HepG2 (cell line): ENCODE measurements around the gene MYO3A. TPM values are rescaled to one million over a fixed set of nuclear protein-coding genes. Genes with fewer than 3 reads are reported as not detected.

Source experiments
- ATAC-seq: fragments of 200-7000 bp; cut with Tn5 transposase; 3 replicates; pipeline ENCODE4 v1.9.1; 2020; ENCODE audit warnings: mild to moderate bottlenecking, moderate library complexity
- BruUV-seq: library from RNA; stranded (reverse); fragments of 400-500 nt; replicated peaks from 2 replicates; lab custom pipeline; 2021; lab: Mats Ljungman, UMichigan
- CTCF ChIA-PET: fragments of 300-600 bp; formaldehyde crosslinking; extraction: SDS; loops from one replicate; lab custom pipeline; 2021; ENCODE audit warnings: low total read pairs, inconsistent platforms, low intra/inter-chr PET ratio; lab: Yijun Ruan, JAX
- POLR2A ChIA-PET: fragments of 350-600 bp; sonication (Branson Sonifier 250); formaldehyde crosslinking; loops from one replicate; lab custom pipeline; 2020; ENCODE audit warnings: antibody characterized with exemption, inconsistent platforms; lab: Yijun Ruan, JAX
- DNase-seq: peaks from one replicate; pipeline ENCODE4 v3.0.0-alpha.2; 2015; ENCODE audit warnings: low spot score
- FAIRE-seq: peaks from 3 replicates; lab custom pipeline; 2011; peaks lifted over from hg19 to GRCh38; lab: Jason Lieb, UNC
- H2AFZ ChIP-seq: one replicate; pipeline ENCODE4 v1.6.1; 2011; ENCODE audit warnings: low read length, inconsistent platforms
- H3K27ac ChIP-seq: fragments of 300-600 bp; 3 replicates; pipeline ENCODE4 v1.8.0; 2011; ENCODE audit warnings: mixed run types, mild to moderate bottlenecking, mixed read lengths, low read length, inconsistent platforms; ENCODE audit not compliant: insufficient read depth; ENCODE audit errors: extremely low read length
- H3K27me3 ChIP-seq, 2 experiments: fragments of 200-600 bp in 1 of 2; 2 replicates in 1 of 2; 3 replicates in 1 of 2; pipeline versions ENCODE4 v1.6.0 to v1.8.0; 2011; ENCODE audit warnings: low read length in 2 of 2, mild to moderate bottlenecking in 2 of 2, moderate library complexity in 2 of 2, inconsistent platforms in 1 of 2; ENCODE audit not compliant: insufficient read depth in 2 of 2, control insufficient read depth in 1 of 2
- H3K36me3 ChIP-seq, 2 experiments: fragments of 200-600 bp in 1 of 2; replicated peaks in 1 of 2; 2 replicates in 1 of 2; 3 replicates in 1 of 2; pipeline versions ENCODE4 v1.5.1 to v1.8.0; 2011; ENCODE audit warnings: low read length in 2 of 2, inconsistent platforms in 1 of 2; ENCODE audit not compliant: insufficient read depth in 2 of 2, control insufficient read depth in 1 of 2
- H3K4me1 ChIP-seq: 2 replicates; pipeline ENCODE4 v1.5.1; 2012; ENCODE audit warnings: low read length, inconsistent platforms; ENCODE audit not compliant: insufficient read depth
- H3K4me2 ChIP-seq: 2 replicates; pipeline ENCODE4 v1.6.0; 2011; ENCODE audit warnings: low read depth, low read length, inconsistent platforms
- H3K4me3 ChIP-seq, 3 experiments: fragments of 200-600 bp in 1 of 3; sonication (generic), shearing (Covaris generic) in 1 of 3; replicated peaks in 1 of 3; 2 replicates each; pipeline ENCODE4 v1.5.1; 2011 to 2016; ENCODE audit warnings: low read length in 3 of 3, inconsistent platforms in 2 of 3, low read depth in 2 of 3, mild to moderate bottlenecking in 2 of 3, control low read depth in 1 of 3, mixed read lengths in 1 of 3; ENCODE audit not compliant: insufficient read depth in 1 of 3
- H3K79me2 ChIP-seq: one replicate; pipeline ENCODE4 v1.6.1; 2011; ENCODE audit warnings: low read length, inconsistent platforms; ENCODE audit not compliant: insufficient read depth
- H3K9ac ChIP-seq: 2 replicates; pipeline ENCODE4 v1.6.0; 2011; ENCODE audit warnings: mild to moderate bottlenecking, low read depth, low read length, inconsistent platforms; ENCODE audit not compliant: insufficient read depth
- H3K9me3 ChIP-seq: 2 replicates; pipeline ENCODE4 v1.5.1; 2012; ENCODE audit warnings: mild to moderate bottlenecking, low read length
- H4K20me1 ChIP-seq: 2 replicates; pipeline ENCODE4 v1.6.0; 2011; ENCODE audit warnings: inconsistent platforms, mild to moderate bottlenecking, low read length, moderate library complexity; ENCODE audit not compliant: insufficient read depth
- CHD4 ChIP-seq: fragments of 200-600 bp; sonication (generic); IDR thresholded peaks from 2 replicates; pipeline ENCODE4 v1.7.0; 2017; ENCODE audit warnings: mild to moderate bottlenecking, low read length, borderline replicate concordance
- FOSL1 ChIP-seq: sonication (generic); formaldehyde crosslinking; IDR thresholded peaks from 2 replicates; pipeline ENCODE4 v1.9.0; 2021; ENCODE audit warnings: missing genetic modification reagents, borderline replicate concordance
- IRX3 ChIP-seq: sonication (generic); formaldehyde crosslinking; IDR thresholded peaks from 2 replicates; pipeline ENCODE4 v1.8.1; 2023; ENCODE audit warnings: mild to moderate bottlenecking, low read depth, missing genetic modification reagents, borderline replicate concordance
- MEIS2 ChIP-seq: sonication (generic); formaldehyde crosslinking; IDR thresholded peaks from 2 replicates; pipeline ENCODE4 v1.9.0; 2021; ENCODE audit warnings: mild to moderate bottlenecking, missing genetic modification reagents
- MYC ChIP-seq: sonication (generic); formaldehyde crosslinking; IDR thresholded peaks from 2 replicates; pipeline ENCODE4 v1.9.0; 2021; ENCODE audit warnings: missing genetic modification reagents, borderline replicate concordance
- SMC3 ChIP-seq: IDR thresholded peaks from 2 replicates; pipeline ENCODE4 v1.6.1; 2011; ENCODE audit warnings: low read length, improper control_type of control experiment
- ZBTB37 ChIP-seq: sonication (generic); formaldehyde crosslinking; IDR thresholded peaks from 2 replicates; pipeline ENCODE4 v1.4.0; 2020; ENCODE audit warnings: mild to moderate bottlenecking, missing genetic modification reagents
- ZFAT ChIP-seq: sonication (generic); formaldehyde crosslinking; conservative IDR thresholded peaks from 2 replicates; pipeline ENCODE4 v1.8.1; 2023; ENCODE audit warnings: missing genetic modification reagents, inconsistent platforms
- ZNF44 ChIP-seq: sonication (generic); formaldehyde crosslinking; IDR thresholded peaks from 2 replicates; pipeline ENCODE4 v1.5.1; 2020; ENCODE audit warnings: mild to moderate bottlenecking, missing genetic modification reagents
- ZNF549 ChIP-seq: sonication (generic); formaldehyde crosslinking; IDR thresholded peaks from 2 replicates; pipeline ENCODE4 v1.5.0; 2020; ENCODE audit warnings: missing genetic modification reagents
- ZNF674 ChIP-seq: sonication (generic); formaldehyde crosslinking; IDR thresholded peaks from 2 replicates; pipeline ENCODE4 v1.5.0; 2020; ENCODE audit warnings: low read depth, mild to moderate bottlenecking, missing genetic modification reagents
- WGBS: methylation state at CpG from one replicate; pipeline ENCODE4 v1.1.6; 2017; ENCODE audit warnings: low lambda C conversion rate; 5-methylcytosine and 5-hydroxymethylcytosine counted together
- in situ Hi-C: cut with HindIII; loops from 2 replicates; pipeline ENCODE4 v1.10.0; 2017; ENCODE audit warnings: low pct_unique_long_range_greater_than_20kb; ENCODE audit not compliant: extremely low pct_ligation_motif_present
- intact Hi-C: fragments of 100-400 bp; cut with micrococcal nuclease; formaldehyde crosslinking; loops from one replicate; pipeline ENCODE4 v1.10.0; 2022; ENCODE audit not compliant: unreplicated experiment
- polyA plus RNA-seq, 8 experiments: library from polyadenylated mRNA; depleted of rRNA in 3 of 8; stranded (reverse) in 7 of 8; unstranded in 1 of 8; fragments of >200 nt; fragmentation: Illumina TruSeq in 4 of 8; extraction: Trizol in 4 of 8; gene quantifications; 2 replicates each; pipeline versions ENCODE4 v1.2.1 to v1.2.3, GENCODE V29; 2011 to 2016; ENCODE audit warnings: low read depth in 4 of 8, missing spikeins in 1 of 8, mixed read lengths in 1 of 8; ENCODE audit not compliant: insufficient read depth in 1 of 8
- total RNA-seq, 5 experiments: library from RNA; depleted of rRNA; stranded (reverse); fragments of >200 nt; fragmentation: Illumina TruSeq; extraction: Trizol; gene quantifications; 2 replicates each; pipeline ENCODE4 v1.2.3, GENCODE V29; 2016; ENCODE audit warnings: low read depth in 1 of 5

The MYO3A gene
- total and polyA plus RNA-seq, 2 of the 13 experiments (the other 11 are each of a cell fraction or from before 2014, with no cell fraction given), result not detected

DNA sequence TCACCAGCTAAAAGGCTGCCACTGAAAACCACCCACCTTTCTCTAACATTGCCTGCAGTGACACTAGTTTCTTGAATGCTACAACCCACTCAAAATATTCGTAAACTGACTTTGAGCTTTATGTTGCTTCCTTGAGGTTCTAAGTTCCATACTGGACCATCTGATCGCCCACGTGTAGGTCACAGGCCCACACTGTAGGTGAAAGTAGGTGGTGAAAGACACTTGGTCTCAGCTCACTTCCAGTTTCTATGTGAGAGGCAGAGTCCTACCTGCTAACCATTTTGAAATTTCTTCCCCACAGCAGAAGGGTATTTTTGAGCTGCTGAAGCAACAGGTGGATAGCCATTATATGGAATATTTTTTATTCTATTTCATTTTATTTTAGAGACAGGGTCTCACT is 97.3 kb downstream of the MYO3A start:
- intact Hi-C loops (no loop called here), in situ Hi-C loops (no loop called here)
- no peak for FAIRE-seq
- no peak for ATAC-seq
- Histone ChIP-seq H3K27me3 (no peaks in the 10 kb centered on the region), H3K79me2 (no peaks in the 10 kb centered on the region), H3K9me3 (no peaks in the 10 kb centered on the region), H2AFZ (no peak overlapping the region), H4K20me1 (no peaks in the 10 kb centered on the region), H3K27ac (no peak overlapping the region), H3K4me3 (no peak overlapping the region), H3K9ac (no peak overlapping the region), H3K4me2 (no peak overlapping the region), H3K36me3 (no peaks in the 10 kb centered on the region), H3K4me1 (no peaks in the 10 kb centered on the region)
- ChIA-PET CTCF (no interaction called here), POLR2A (no interaction called here)
- TF ChIP-seq MEIS2, result no peak
- no peak for TF ChIP-seq SMC3
- BruUV-seq, result no TSS peak
- 0% methylated on average over 3 of the region's 3 CpGs for WGBS
- DNase-seq, result no peak

DNA sequence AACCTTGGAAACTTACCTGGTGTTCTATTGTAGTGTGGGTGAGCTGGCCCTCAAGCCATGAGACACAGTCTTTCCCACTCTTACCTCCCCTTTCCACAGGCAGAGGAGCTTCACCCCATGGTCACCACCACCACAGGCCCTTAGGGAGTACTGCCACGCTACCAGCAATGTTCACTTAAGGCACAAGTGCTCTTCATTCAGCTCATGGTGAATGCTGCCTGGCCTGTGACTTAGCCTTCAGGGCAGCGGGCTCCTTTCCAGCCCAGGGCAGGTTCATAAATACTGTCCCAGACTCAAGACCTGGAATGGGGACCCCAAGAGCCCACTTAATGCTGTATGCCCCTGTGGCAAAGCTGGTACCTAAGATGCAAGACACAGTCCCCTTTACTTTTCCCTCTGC is 109.4 kb downstream of the MYO3A start:
- no peak overlapping the region for H2AFZ ChIP-seq
- CTCF ChIA-PET, result no interaction called here
- H3K36me3 ChIP-seq, result no peaks in the 10 kb centered on the region
- no peaks in the 10 kb centered on the region; the same call in 1 of the 2 replicates for H3K9me3 ChIP-seq
- H3K4me2 ChIP-seq, result no peak overlapping the region
- 0% methylated on average over 1 of the region's 2 CpGs for WGBS
- intact Hi-C loops, result no loop called here
- ATAC-seq, result no peak
- H3K4me3 ChIP-seq, result no peak overlapping the region
- H3K9ac ChIP-seq, result no peak overlapping the region
- H3K27me3 ChIP-seq, result no peaks in the 10 kb centered on the region
- no peak for TF ChIP-seq ZFAT (CRISPR knock-in tag)
- TF ChIP-seq ZNF674 (CRISPR knock-in tag), result no peak
- TF ChIP-seq CHD4, result no peak
- TF ChIP-seq ZBTB37 (CRISPR knock-in tag), result no peak
- TF ChIP-seq ZNF44 (CRISPR knock-in tag), result no peak
- TF ChIP-seq ZNF549 (CRISPR knock-in tag), result no peak
- TF ChIP-seq MYC (CRISPR knock-in tag), result no peak
- no peak for TF ChIP-seq IRX3
- no peak for TF ChIP-seq FOSL1 (CRISPR knock-in tag)
- TF ChIP-seq, all 625 proteins: peak for 0
- in situ Hi-C loops, result no loop called here
- no TSS peak for BruUV-seq
- no peaks in the 10 kb centered on the region for H4K20me1 ChIP-seq
- no peaks in the 10 kb centered on the region for H3K4me1 ChIP-seq
- no peaks in the 10 kb centered on the region for H3K79me2 ChIP-seq
- POLR2A ChIA-PET, result no interaction called here
- no peak overlapping the region for H3K27ac ChIP-seq
- DNase-seq, result no peak
- no peak for FAIRE-seq
